GM12875 (cell line): ENCODE results near the gene ZACN.

ENCODE experiments used
- H3K4me3 ChIP-seq: one replicate; pipeline ENCODE4 v1.5.1; 2011; ENCODE audit warnings: low read depth, low read length, control low read depth
- TF ChIP-seq, protein P1 (sequence below): IDR thresholded peaks from 2 replicates; pipeline ENCODE4 v1.5.1; 2011; ENCODE audit warnings: low read depth, mild to moderate bottlenecking, control low read depth, inconsistent platforms, low read length, moderate library complexity, borderline replicate concordance; ENCODE audit not compliant: insufficient read depth

ZACN gene

DNA sequence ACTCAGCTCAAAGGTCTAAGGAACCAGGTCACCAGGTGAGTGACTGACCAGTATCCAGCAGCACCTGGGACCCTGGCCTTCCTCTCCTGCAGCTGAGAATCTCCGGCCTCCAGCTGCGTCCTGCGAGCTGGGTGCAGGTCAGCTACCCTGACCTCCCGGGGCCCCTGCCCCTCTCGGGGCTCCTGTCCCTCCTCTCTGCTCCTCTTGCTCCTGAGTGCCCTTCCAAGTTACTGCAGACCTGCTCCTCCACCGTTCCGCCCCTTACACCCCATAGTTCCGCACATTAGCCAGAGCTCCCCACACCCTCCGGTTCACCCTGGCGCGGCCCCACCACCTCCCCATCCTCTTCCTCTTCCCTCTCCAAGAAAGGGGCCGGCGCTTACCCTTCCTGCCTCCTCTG lies 51.5 kb downstream of the ZACN start:
- H3K4me3 ChIP-seq, result no peak overlapping the region
- TF ChIP-seq, protein P1, sequence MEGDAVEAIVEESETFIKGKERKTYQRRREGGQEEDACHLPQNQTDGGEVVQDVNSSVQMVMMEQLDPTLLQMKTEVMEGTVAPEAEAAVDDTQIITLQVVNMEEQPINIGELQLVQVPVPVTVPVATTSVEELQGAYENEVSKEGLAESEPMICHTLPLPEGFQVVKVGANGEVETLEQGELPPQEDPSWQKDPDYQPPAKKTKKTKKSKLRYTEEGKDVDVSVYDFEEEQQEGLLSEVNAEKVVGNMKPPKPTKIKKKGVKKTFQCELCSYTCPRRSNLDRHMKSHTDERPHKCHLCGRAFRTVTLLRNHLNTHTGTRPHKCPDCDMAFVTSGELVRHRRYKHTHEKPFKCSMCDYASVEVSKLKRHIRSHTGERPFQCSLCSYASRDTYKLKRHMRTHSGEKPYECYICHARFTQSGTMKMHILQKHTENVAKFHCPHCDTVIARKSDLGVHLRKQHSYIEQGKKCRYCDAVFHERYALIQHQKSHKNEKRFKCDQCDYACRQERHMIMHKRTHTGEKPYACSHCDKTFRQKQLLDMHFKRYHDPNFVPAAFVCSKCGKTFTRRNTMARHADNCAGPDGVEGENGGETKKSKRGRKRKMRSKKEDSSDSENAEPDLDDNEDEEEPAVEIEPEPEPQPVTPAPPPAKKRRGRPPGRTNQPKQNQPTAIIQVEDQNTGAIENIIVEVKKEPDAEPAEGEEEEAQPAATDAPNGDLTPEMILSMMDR, result no peak

DNA sequence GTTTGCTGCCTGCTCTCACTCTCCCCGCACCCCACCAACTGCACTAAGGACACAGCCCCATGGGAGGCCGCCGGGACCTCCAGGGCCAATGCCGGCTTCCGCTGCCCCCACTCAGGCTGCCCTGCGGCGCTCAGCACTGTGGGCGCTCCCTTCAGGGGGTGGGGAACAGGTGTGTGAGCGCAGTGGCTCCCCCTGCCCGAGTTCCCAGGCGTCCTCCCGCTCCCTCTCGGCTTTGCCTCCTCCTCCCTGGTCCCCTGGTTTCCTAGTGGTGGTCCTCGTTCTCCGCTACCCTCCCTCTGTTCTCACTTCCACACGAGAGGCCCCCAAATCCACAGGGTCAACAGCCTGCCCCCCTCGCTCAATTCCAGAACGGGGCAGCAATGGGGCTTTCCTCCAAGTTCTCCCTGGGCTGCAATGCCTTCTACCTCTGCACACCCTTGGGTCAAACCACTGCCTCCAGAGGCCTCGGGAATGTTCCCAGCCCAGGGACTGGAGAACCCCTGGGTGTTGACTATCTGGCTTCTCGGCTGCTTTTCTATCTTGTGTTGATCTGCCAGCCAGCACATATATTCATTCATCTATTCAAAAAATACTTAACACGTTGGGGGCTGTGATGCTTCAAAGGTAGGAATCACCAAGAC lies 52.2 kb downstream of the ZACN start:
- H3K4me3 ChIP-seq, result no peak overlapping the region
- TF ChIP-seq, protein P1, result no peak

DNA sequence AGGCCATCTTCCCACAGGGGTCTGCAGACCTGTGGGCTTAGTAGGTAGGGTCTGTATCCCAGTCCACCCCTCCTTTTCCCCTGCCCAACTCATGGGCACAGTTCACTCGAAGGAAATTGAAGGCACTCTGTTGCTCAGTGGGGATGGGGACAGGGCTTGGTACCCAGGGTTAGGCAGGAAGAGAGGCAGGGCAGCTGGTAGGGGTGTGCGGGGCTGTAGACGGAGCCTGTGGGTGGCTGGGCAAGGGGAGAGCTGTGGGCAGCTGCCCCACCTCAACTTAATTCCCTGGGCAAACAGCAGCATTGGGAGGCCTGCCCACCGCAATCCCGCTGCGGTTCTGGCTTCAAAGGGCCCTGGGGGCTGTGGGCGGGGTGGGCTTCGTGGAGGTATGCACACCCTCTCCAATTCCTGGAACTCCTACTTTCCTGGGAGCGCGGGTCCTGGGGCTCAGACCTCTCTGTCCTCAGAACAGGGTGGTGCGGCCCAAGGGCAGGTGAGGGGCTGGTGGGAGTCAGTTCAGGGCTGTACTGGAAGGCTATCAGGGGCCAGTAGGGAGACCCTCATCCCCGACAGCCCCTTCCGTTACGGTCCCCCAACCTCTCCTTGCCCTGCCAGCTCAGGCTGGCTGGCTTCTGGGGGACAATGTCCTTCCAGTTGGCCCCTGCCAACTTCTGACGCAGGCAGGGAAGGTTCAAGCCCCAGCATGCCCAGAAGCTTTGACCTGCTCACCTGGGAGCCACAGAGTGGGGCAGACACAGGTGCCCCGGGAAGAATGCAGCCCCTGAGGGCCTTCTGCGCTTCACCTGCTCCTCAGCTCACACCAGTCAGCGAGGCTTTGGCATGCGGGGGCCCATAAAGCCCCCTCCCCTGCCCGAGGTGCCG lies 53.0 kb downstream of the ZACN start:
- H3K4me3 ChIP-seq, result no peak overlapping the region
- TF ChIP-seq, protein P1, result no peak
